Right hindlimb (tissue), 1 donor: ENCODE results near the gene CHRNA7.
A peak's percentile ranks its signal among the peaks of the same experiment; 100 is the strongest.

Source experiments
- DNase-seq: peaks from one replicate; pipeline ENCODE4 v3.0.0-alpha.2; 2018

CHRNA7 gene

GRCh38 chr15:32029862-32030781, at the start of gene CHRNA7:
CHRNA7 (plus strand) TSS chr15:32030515; CDS start chr15:32030595, 80 bp downstream.
- peak; percentile 80 for DNase-seq

DNA sequence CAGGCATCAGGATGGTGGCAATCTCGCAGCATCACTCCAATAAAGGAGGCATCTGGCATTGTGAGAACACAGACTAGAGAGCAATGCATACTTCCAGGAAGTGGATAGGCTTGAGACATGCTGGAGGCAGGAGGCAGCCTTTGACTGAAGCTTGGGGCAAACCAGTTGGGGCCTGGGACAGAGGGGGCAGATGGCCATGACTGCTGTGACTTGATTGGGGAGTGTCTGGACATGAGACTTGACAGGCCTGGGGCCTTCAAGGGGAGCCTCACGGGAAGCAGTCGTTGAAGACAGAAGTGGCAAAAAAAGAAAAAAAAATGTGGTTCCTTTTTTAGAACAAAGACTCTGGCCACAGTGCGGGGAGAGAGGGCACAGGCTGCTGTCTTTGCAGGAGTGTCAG, 44.7 kb upstream of the CHRNA7 start:
- DNase-seq: no peak

GRCh38 chr15:31993062-31993461, 37.3 kb upstream of the CHRNA7 start:
- no peak for DNase-seq

DNA sequence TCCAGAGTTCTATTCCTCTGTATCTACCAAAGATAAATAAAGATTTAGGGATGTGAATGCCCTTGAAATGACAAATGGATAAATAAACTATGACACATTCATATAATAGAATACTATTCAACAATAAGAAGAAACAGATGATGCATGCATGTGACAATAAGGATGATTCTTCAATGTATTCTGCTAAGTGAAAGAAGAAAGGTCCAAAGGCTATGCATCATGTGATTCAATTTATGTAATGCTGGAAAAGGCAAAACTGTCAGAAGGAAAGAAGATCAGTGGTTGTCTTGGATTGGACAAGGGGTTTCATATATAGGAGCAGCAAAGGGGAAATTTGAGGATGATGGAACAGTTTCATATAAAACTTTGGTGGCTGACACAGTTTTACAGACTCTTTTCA, 32.6 kb upstream of the CHRNA7 start:
- no peak for DNase-seq

- no peak for DNase-seq
Observed at GRCh38 chr15:32003558-32003957, 26.8 kb upstream of the CHRNA7 start.

GRCh38 chr15:32004249-32004648, 26.1 kb upstream of the CHRNA7 start:
- DNase-seq: no peak

DNA sequence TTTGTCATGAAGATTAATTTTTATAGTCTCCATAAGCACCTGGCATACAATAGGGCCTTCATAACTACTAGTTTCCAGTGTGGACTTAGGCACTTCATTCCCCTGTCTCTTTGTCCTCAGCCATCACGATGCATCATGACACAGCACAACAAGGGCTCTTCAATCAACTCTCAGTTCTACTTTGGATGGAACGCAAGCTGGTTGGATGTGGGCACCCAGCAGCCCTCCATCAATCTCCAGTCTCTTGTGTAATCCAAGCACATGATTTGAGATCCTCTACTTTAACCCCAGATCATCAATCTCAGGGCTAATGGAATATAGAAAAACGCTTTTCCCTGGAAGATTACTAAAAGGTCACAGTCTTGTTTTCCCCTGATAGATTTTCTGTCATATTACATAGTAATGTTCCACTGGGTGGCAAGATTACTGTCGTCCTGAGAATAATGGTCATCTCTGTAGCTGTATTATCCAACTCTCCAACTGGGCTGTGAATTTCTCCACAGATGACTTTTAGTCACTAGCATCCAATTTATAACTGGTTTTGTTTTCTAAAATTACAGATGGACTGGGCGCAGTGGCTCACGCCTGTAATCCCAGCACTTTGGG, 22.9 kb upstream of the CHRNA7 start:
- no peak for DNase-seq

- no peak for DNase-seq
Observed at GRCh38 chr15:32014953-32015352, 15.4 kb upstream of the CHRNA7 start.

GRCh38 chr15:32020156-32020555, 10.2 kb upstream of the CHRNA7 start:
- no peak for DNase-seq

- no peak for DNase-seq
Observed at GRCh38 chr15:32028921-32029320, 1.4 kb upstream of the CHRNA7 start.

DNA sequence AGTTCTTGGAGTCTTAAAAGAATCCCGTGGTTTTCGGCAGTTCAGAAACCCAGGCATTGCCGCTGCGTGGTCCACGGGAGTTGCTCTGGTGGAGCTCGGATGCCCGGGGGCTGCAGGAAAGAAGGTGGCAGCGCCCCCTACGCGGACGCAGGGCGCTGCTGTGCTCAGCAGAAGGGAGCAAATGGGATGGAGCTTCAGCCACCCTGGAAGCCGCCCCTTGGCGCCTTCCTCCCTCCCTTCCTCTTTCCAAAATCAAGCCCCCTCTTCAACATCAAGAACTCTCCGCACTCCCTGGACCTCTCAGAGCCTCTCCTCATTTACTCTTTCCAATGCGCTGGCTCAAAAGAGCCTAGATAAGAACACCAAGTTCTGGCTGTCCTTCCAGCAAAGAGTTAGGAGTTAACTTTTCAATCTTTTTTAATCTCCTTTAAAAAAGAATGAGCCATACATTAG, 880 bp upstream of the CHRNA7 start:
- peak; percentile 52 for DNase-seq

DNA sequence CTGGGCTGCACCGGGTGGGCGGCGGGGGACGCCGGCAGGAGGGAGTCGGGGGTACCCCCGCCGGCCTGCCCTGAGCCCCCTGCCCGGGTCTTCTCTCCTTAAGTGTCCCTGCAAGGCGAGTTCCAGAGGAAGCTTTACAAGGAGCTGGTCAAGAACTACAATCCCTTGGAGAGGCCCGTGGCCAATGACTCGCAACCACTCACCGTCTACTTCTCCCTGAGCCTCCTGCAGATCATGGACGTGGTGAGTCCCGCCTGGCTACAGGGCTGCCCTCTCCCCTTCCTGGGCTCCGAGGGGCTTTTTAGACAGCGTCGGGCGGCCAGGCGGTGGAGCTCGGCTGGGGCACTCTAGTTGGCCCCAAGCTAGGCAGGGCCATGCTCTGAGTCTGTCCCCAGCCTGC, 480 bp downstream of the CHRNA7 start:
- DNase-seq: no peak

GRCh38 chr15:32033186-32033890, 3.0 kb downstream of the CHRNA7 start:
- no peak for DNase-seq

- DNase-seq: no peak
Observed at GRCh38 chr15:32034106-32034505, 3.8 kb downstream of the CHRNA7 start.

GRCh38 chr15:32035285-32035684, 5.0 kb downstream of the CHRNA7 start:
- DNase-seq: no peak

DNA sequence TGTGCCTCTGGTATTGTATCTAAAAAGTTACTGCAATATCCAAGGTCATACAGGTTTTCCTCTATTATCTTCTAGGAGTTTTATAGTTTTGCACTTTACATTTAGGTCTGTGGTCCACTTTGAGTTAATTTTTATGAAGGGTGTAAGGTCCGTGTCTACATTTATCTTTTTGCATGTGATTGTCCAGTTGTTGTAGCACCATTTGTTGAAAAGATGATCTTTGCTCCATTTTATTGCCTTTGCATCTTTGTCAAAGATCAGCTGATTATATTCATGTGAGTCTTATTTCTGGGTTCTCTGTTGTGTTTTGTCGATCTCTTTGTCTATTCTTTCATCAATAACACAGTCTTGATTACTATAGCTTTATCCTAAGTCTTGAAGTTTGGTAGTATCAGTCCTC, 6.7 kb downstream of the CHRNA7 start:
- no peak for DNase-seq

DNA sequence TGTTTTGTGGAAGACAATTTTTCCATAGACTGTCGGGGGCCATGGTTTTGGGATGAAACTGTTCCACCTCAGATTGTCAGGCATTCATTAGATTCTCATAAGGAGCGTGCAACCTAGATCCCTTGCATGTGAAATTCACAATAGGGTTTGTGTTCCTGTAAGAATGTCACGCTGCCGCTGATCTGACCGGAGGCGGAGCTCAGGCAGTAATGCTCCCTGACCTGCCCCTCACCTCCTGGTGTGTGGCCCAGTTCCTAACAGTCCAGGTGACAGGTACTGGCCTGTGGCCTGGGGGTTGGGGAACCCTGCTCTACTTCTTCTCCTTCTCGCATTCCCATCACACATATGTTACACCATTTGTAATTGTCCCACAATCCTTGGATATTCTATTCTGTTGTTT, 11.0 kb downstream of the CHRNA7 start:
- no peak for DNase-seq

GRCh38 chr15:32042269-32042972, 12.1 kb downstream of the CHRNA7 start:
- no peak for DNase-seq

DNA sequence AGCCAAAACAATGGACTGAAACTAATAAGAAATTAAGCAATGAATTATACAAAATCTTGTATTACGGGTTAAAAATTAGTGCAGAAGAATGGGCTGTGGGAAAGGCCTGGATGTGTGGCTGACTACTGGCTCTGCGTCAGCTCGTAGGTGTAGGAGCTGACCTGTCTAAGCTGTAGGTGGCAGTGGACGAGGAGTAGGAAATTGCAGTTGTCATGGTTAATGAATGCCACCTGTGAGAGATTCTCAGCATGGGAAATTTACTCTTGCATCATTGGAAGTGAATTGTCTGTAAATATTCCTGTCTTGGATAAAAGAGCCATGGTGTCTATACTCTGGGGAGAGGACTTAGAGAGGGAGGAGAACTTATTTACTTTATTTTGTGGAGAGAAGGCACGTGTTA, 23.4 kb downstream of the CHRNA7 start:
- no peak for DNase-seq

GRCh38 chr15:32057876-32058425, 27.6 kb downstream of the CHRNA7 start:
- DNase-seq: no peak

DNA sequence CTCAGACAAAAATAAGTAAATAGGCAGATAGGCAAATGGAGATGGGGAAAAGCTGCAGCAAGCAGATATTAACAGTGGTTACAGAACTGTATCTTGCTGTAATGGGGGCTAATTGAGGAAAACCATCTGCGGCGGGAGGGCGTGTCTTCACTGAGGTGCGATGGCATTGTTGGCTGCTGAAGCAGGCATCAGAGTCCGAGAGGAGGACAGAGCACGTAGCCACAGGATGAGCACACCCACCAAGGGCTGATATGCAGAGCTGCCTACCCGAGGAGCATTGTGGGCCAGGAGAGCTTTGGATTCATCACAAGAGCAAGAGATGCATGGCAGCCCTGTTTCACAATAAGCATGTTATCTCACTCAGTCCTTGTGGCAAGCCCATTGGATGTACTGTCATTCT, 30.4 kb downstream of the CHRNA7 start:
- no peak for DNase-seq

DNA sequence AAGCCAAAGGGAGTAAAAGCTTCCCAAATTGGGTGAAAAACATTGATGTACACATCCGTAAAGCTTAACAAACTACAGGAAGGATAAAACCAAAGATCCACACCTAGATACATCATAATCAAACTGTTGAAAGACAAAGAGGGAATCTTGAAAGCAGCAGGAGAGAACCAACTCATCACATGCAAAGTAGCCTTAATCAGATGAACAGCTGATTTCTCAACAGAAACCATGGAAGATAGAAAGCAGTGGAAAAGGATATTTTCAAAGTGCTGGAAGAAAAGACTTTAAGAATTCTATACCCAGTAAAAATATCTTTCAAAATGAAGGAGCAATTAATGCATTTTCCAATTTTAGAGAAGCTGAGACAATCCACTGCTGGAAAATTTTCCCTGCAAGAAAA, 36.8 kb downstream of the CHRNA7 start:
- DNase-seq: no peak
